ENCODE results near the gene FBXO46. TPM values are rescaled to one million over a fixed set of nuclear protein-coding genes. Genes with fewer than 3 reads are reported as not detected.

Gene FBXO46
- total and polyA plus RNA-seq, 2 of the 13 experiments (the other 11 are each of a cell fraction or from before 2014, with no cell fraction given), result 6.2 to 6.4 TPM

DNA sequence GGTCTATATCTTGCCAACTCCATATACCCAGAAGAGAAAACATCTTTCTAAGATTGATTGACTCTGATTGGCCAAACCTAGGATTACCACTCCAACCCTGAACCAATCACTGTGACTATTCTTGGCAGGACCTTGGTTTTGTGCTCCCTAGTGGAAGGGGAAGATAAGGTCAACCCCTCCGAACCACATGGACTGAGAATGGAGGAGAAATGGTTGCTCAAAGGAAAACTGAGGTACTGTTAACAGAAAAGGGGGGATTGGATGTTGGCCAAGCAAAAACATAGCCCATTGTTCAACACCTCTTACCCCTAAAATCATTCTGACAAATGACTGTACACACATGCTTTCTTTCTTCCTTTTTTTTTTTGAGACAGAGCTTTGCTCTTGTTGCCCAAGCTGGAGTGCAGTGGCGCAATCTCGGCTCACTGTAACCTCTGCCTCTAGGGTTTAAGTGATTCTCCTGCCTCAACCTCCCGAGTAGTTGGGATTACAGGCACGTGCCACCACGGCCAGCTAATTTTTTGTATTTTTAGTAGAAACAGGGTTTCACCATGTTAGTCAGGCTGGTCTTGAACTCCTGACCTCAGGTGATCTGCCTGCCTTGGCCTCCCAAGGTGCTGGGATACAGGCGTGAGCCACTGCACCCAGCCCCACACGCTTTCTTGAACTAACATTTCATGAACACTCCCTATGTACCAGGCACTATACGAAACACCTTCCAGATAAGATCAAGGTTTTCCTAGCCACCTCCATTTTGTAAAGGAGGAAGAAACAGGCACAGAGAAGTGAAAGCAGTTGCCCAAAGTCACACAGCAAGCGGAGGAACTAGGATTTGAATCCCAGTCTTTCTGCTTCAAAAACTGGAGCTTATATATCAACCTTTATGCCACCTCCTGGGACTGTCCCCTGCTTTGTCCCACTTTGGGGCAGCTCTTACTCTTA is 9.1 kb upstream of the FBXO46 start:
- peak; percentile 34 for DNase-seq (ENCODE audit: low spot score)
- ATAC-seq, result no peak
- H3K9me3 ChIP-seq (ENCODE audit: low read length), result no peaks in the 10 kb centered on the region
- peak overlapping the region; percentile 29; the same call in 1 of the 2 replicates for H3K4me2 ChIP-seq (ENCODE audit: low read depth, low read length)
- peak overlapping the region; percentile 12; the same call in 1 of the 2 replicates for H3K9ac ChIP-seq (ENCODE audit: insufficient read depth, low read depth, low read length)
- H3K27me3 ChIP-seq (ENCODE audit: control insufficient read depth in 1 of 2, insufficient read depth in 2 of 2, low read length in 2 of 2), result peaks cover 0 to 5% of the 10 kb centered on the region in 2 experiments; a peak in 1 of 5 replicates
- no peaks in the 10 kb centered on the region for H4K20me1 ChIP-seq (ENCODE audit: insufficient read depth, low read length)
- BruUV-seq (replicated peaks), result no TSS peak
- ChIA-PET CTCF (ENCODE audit: low intra/inter-chr PET ratio, low total read pairs) (no interaction called here), POLR2A (interaction anchor here (0.6 to 1.8 kb wide), 5 partner anchors 9 to 29 kb away, joined by 3 to 5 read pairs (median 4); partner anchors contain the start of genes FBXO46 and SIX5)
- H3K4me3 ChIP-seq (replicated peaks in 1 of 3; ENCODE audit: insufficient read depth in 1 of 3, low read depth in 2 of 3, low read length in 3 of 3), result no peak overlapping the region; a peak in 1 of 6 replicates
- H3K4me1 ChIP-seq (ENCODE audit: insufficient read depth, low read length), result peaks cover 59% of the 10 kb centered on the region
- 38% methylated on average over 10 of the region's 10 CpGs for WGBS (ENCODE audit: low lambda C conversion rate)
- intact Hi-C loops (cut with micrococcal nuclease; ENCODE audit: unreplicated experiment), result no loop called here
- FAIRE-seq, result peak; percentile 39
- H3K27ac ChIP-seq (ENCODE audit: extremely low read length, insufficient read depth, low read length), result no peak overlapping the region
- in situ Hi-C loops (cut with HindIII; ENCODE audit: extremely low pct_ligation_motif_present, low pct_unique_long_range_greater_than_20kb), result no loop called here
- H3K79me2 ChIP-seq (ENCODE audit: insufficient read depth, low read length), result no peaks in the 10 kb centered on the region
- no peaks in the 10 kb centered on the region for H3K36me3 ChIP-seq (replicated peaks in 1 of 2; ENCODE audit: control insufficient read depth in 1 of 2, insufficient read depth in 2 of 2, low read length in 2 of 2)
- H2AFZ ChIP-seq (ENCODE audit: low read length), result peak overlapping the region; percentile 90
- TF ChIP-seq YEATS2 (CRISPR knock-in tag; IDR thresholded peaks at IDR 0.05; ENCODE audit: borderline replicate concordance) (no peak), RFX1 (IDR thresholded peaks at IDR 0.05) (no peak), KDM5B (CRISPR knock-in tag; IDR thresholded peaks at IDR 0.05; ENCODE audit: borderline replicate concordance) (no peak), ZFY (CRISPR knock-in tag; IDR thresholded peaks at IDR 0.05) (no peak), ZNF431 (CRISPR knock-in tag; IDR thresholded peaks at IDR 0.05; ENCODE audit: borderline replicate concordance, low read depth) (no peak), CENPT (CRISPR knock-in tag; IDR thresholded peaks at IDR 0.05; ENCODE audit: low read depth) (no peak), KAT8 (CRISPR knock-in tag; IDR thresholded peaks at IDR 0.05) (no peak), NR2F6 (IDR thresholded peaks at IDR 0.05) (no peak), NR2F6 (CRISPR knock-in tag; IDR thresholded peaks at IDR 0.05) (no peak), ZNF720 (CRISPR knock-in tag; IDR thresholded peaks at IDR 0.05) (no peak), ZNF768 (CRISPR knock-in tag; IDR thresholded peaks at IDR 0.05) (peak; percentile 78; the same call in 1 of the 2 replicates), PITX1 (CRISPR knock-in tag; IDR thresholded peaks at IDR 0.05) (no peak), REPIN1 (CRISPR knock-in tag; IDR thresholded peaks at IDR 0.05; ENCODE audit: borderline replicate concordance, low read depth) (no peak), JUNB (CRISPR knock-in tag; IDR thresholded peaks at IDR 0.05; ENCODE audit: borderline replicate concordance) (no peak)
- TF ChIP-seq, protein P1, sequence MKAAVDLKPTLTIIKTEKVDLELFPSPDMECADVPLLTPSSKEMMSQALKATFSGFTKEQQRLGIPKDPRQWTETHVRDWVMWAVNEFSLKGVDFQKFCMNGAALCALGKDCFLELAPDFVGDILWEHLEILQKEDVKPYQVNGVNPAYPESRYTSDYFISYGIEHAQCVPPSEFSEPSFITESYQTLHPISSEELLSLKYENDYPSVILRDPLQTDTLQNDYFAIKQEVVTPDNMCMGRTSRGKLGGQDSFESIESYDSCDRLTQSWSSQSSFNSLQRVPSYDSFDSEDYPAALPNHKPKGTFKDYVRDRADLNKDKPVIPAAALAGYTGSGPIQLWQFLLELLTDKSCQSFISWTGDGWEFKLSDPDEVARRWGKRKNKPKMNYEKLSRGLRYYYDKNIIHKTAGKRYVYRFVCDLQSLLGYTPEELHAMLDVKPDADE (CRISPR knock-in tag; IDR thresholded peaks at IDR 0.05), result no peak
- TF ChIP-seq, protein P2, sequence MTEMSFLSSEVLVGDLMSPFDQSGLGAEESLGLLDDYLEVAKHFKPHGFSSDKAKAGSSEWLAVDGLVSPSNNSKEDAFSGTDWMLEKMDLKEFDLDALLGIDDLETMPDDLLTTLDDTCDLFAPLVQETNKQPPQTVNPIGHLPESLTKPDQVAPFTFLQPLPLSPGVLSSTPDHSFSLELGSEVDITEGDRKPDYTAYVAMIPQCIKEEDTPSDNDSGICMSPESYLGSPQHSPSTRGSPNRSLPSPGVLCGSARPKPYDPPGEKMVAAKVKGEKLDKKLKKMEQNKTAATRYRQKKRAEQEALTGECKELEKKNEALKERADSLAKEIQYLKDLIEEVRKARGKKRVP (CRISPR knock-in tag; IDR thresholded peaks at IDR 0.05), result no peak
- TF ChIP-seq, protein P3, sequence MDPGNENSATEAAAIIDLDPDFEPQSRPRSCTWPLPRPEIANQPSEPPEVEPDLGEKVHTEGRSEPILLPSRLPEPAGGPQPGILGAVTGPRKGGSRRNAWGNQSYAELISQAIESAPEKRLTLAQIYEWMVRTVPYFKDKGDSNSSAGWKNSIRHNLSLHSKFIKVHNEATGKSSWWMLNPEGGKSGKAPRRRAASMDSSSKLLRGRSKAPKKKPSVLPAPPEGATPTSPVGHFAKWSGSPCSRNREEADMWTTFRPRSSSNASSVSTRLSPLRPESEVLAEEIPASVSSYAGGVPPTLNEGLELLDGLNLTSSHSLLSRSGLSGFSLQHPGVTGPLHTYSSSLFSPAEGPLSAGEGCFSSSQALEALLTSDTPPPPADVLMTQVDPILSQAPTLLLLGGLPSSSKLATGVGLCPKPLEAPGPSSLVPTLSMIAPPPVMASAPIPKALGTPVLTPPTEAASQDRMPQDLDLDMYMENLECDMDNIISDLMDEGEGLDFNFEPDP (CRISPR knock-in tag; conservative IDR thresholded peaks at IDR 0.05), result 0 out of 2 replicates have a peak, but pooled peaks have one; percentile 56
- TF ChIP-seq, protein P4, sequence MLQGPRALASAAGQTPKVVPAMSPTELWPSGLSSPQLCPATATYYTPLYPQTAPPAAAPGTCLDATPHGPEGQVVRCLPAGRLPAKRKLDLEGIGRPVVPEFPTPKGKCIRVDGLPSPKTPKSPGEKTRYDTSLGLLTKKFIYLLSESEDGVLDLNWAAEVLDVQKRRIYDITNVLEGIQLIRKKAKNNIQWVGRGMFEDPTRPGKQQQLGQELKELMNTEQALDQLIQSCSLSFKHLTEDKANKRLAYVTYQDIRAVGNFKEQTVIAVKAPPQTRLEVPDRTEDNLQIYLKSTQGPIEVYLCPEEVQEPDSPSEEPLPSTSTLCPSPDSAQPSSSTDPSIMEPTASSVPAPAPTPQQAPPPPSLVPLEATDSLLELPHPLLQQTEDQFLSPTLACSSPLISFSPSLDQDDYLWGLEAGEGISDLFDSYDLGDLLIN (CRISPR knock-in tag; IDR thresholded peaks at IDR 0.05; ENCODE audit: borderline replicate concordance), result no peak
